ENCODE results near the gene TMEM232. TPM values are rescaled to one million over a fixed set of nuclear protein-coding genes. Genes with fewer than 3 reads are reported as not detected.
A peak's percentile ranks its signal among the peaks of the same experiment; 100 is the strongest.

TMEM232 gene
- polyA plus RNA-seq, 1 donor (not counting 4 experiments of a cell fraction or from before 2014, with no cell fraction given): 1.00 TPM

GRCh38 chr5:110625376-110625999, 101.0 kb downstream of the TMEM232 start:
- Histone ChIP-seq H3K4me2 (ENCODE audit: control insufficient read depth, extremely low read depth, insufficient read depth, low read depth, low read length) (no peak overlapping the region), H3K27ac (ENCODE audit: control insufficient read depth, insufficient read depth, low read length) (no peak overlapping the region), H3K9ac (ENCODE audit: control insufficient read depth, extremely low read depth, insufficient read depth, low read length) (no peak overlapping the region), H3K9me1 (ENCODE audit: control insufficient read depth, extremely low read depth, insufficient read depth, low read length) (no peaks in the 10 kb centered on the region), H3K27me3 (ENCODE audit: control insufficient read depth, extremely low read depth, insufficient read depth, low read length) (no peaks in the 10 kb centered on the region), H3K9me3 (ENCODE audit: control insufficient read depth, low read depth, low read length) (no peaks in the 10 kb centered on the region), H3K4me3 (ENCODE audit: control insufficient read depth in 2 of 3, extremely low read depth in 1 of 3, insufficient read depth in 2 of 3, low read depth in 1 of 3, low read length in 3 of 3) (no peak overlapping the region), H2AFZ (ENCODE audit: control insufficient read depth, low read length) (no peak overlapping the region), H3K79me2 (ENCODE audit: control insufficient read depth, insufficient read depth, low read length) (no peaks in the 10 kb centered on the region), H4K20me1 (ENCODE audit: control insufficient read depth, extremely low read depth, insufficient read depth, low read length) (no peaks in the 10 kb centered on the region), H3K4me1 (ENCODE audit: control insufficient read depth, extremely low read depth, insufficient read depth, low read length) (no peaks in the 10 kb centered on the region), H3K36me3 (ENCODE audit: control insufficient read depth in 2 of 2, extremely low read depth in 1 of 2, insufficient read depth in 2 of 2, low read length in 2 of 2) (no peaks in the 10 kb centered on the region)
- DNase-seq (ENCODE audit: low read depth, low spot score): no peak
- FAIRE-seq: no peak
- dilution Hi-C loops (cut with MboI; ENCODE audit: extremely low pct_ligation_motif_present, low sequenced_read_pairs): no loop called here
- no peak for TF ChIP-seq EZH2 (IDR thresholded peaks at IDR 0.05; ENCODE audit: low read length)
- TF ChIP-seq, protein P1, sequence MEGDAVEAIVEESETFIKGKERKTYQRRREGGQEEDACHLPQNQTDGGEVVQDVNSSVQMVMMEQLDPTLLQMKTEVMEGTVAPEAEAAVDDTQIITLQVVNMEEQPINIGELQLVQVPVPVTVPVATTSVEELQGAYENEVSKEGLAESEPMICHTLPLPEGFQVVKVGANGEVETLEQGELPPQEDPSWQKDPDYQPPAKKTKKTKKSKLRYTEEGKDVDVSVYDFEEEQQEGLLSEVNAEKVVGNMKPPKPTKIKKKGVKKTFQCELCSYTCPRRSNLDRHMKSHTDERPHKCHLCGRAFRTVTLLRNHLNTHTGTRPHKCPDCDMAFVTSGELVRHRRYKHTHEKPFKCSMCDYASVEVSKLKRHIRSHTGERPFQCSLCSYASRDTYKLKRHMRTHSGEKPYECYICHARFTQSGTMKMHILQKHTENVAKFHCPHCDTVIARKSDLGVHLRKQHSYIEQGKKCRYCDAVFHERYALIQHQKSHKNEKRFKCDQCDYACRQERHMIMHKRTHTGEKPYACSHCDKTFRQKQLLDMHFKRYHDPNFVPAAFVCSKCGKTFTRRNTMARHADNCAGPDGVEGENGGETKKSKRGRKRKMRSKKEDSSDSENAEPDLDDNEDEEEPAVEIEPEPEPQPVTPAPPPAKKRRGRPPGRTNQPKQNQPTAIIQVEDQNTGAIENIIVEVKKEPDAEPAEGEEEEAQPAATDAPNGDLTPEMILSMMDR (optimal IDR thresholded peaks at IDR 0.05 in 1 of 3, IDR thresholded peaks at IDR 0.05 in 1 of 3, conservative IDR thresholded peaks at IDR 0.05 in 1 of 3; ENCODE audit: extremely low read depth in 1 of 3, insufficient read depth in 2 of 3, low read length in 3 of 3): peak in 1 of 3 experiments; percentile 18

DNA sequence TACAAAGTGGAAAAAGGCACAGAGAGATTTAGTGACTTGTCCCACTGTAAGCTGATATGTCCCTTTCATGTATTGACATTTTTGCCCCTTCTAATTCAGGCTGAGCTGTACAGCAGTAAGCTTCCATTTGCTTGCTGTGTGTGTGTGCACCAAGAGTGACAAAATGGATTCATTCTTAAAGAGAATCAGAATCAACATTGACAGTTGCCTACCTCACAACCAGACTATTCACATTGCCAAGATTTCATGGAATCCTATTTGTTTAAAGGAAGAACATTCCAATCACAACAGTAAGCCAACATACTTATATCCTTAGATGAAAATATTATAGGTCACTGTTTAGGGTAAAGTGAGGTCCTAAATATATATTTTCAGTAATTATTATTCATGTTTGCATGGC, 102.6 kb downstream of the TMEM232 start:
- dilution Hi-C loops (cut with MboI; ENCODE audit: extremely low pct_ligation_motif_present, low sequenced_read_pairs): no loop called here
- FAIRE-seq (no peak), DNase-seq (ENCODE audit: low read depth, low spot score) (no peak)

More for the DNA sequence above, 102.6 kb downstream of the TMEM232 start:
- H3K79me2 ChIP-seq (ENCODE audit: control insufficient read depth, insufficient read depth, low read length): no peaks in the 10 kb centered on the region
- no peaks in the 10 kb centered on the region for H3K9me1 ChIP-seq (ENCODE audit: control insufficient read depth, extremely low read depth, insufficient read depth, low read length)
- H3K27ac ChIP-seq (ENCODE audit: control insufficient read depth, insufficient read depth, low read length): no peak overlapping the region
- H3K9ac ChIP-seq (ENCODE audit: control insufficient read depth, extremely low read depth, insufficient read depth, low read length): no peak overlapping the region
- no peaks in the 10 kb centered on the region for H3K27me3 ChIP-seq (ENCODE audit: control insufficient read depth, extremely low read depth, insufficient read depth, low read length)
- no peak overlapping the region for H2AFZ ChIP-seq (ENCODE audit: control insufficient read depth, low read length)
- H3K4me2 ChIP-seq (ENCODE audit: control insufficient read depth, extremely low read depth, insufficient read depth, low read depth, low read length): no peak overlapping the region
- no peaks in the 10 kb centered on the region for H3K9me3 ChIP-seq (ENCODE audit: control insufficient read depth, low read depth, low read length)
- H3K4me3 ChIP-seq (ENCODE audit: control insufficient read depth in 2 of 3, extremely low read depth in 1 of 3, insufficient read depth in 2 of 3, low read depth in 1 of 3, low read length in 3 of 3): no peak overlapping the region
- no peaks in the 10 kb centered on the region for H3K36me3 ChIP-seq (ENCODE audit: control insufficient read depth in 2 of 2, extremely low read depth in 1 of 2, insufficient read depth in 2 of 2, low read length in 2 of 2)
- TF ChIP-seq, protein P1 (optimal IDR thresholded peaks at IDR 0.05 in 1 of 3, IDR thresholded peaks at IDR 0.05 in 1 of 3, conservative IDR thresholded peaks at IDR 0.05 in 1 of 3; ENCODE audit: extremely low read depth in 1 of 3, insufficient read depth in 2 of 3, low read length in 3 of 3): no peak
- no peak for TF ChIP-seq EZH2 (IDR thresholded peaks at IDR 0.05; ENCODE audit: low read length)
- no peaks in the 10 kb centered on the region for H3K4me1 ChIP-seq (ENCODE audit: control insufficient read depth, extremely low read depth, insufficient read depth, low read length)
- no peaks in the 10 kb centered on the region for H4K20me1 ChIP-seq (ENCODE audit: control insufficient read depth, extremely low read depth, insufficient read depth, low read length)

All from keratinocyte (primary cell).